GM13977 (cell line): ENCODE results near the gene IFFO2.

Source experiments
- DNase-seq: peaks from one replicate; pipeline ENCODE4 v3.0.0; 2012; ENCODE audit warnings: low spot score
- CTCF ChIP-seq: IDR thresholded peaks from 2 replicates; pipeline ENCODE4 v1.5.1; 2012; ENCODE audit warnings: mild to moderate bottlenecking, control low read depth; ENCODE audit not compliant: insufficient read depth; ENCODE audit errors: extremely low read depth, missing control alignments
- in situ Hi-C: fragments of 300-500 bp; cut with MboI; formaldehyde crosslinking; loops from one replicate; pipeline ENCODE4 v1.12.0; 2022; ENCODE audit warnings: low sequenced_read_pairs, low pct_unique_long_range_greater_than_20kb, mixed read lengths, inconsistent platforms; ENCODE audit not compliant: unreplicated experiment

IFFO2 gene

GRCh38 chr1:18953731-18954231 lies 2.7 kb downstream of the IFFO2 start:
- in situ Hi-C loops = no loop called here
- DNase-seq = no peak
- no peak for TF ChIP-seq CTCF

GRCh38 chr1:18951818-18952391 lies 4.6 kb downstream of the IFFO2 start:
- in situ Hi-C loops = no loop called here
- TF ChIP-seq CTCF = no peak
- peak; percentile 85 for DNase-seq

- DNase-seq = no peak
- in situ Hi-C loops = no loop called here
- TF ChIP-seq CTCF = no peak
Observed at GRCh38 chr1:18951416-18951815, 5.1 kb downstream of the IFFO2 start.

GRCh38 chr1:18950401-18951026 lies 6.0 kb downstream of the IFFO2 start:
- in situ Hi-C loops = no loop called here
- peak; percentile 52 for DNase-seq
- no peak for TF ChIP-seq CTCF

GRCh38 chr1:18949686-18950400 lies 6.6 kb downstream of the IFFO2 start:
- in situ Hi-C loops = no loop called here
- DNase-seq = peak; percentile 62
- TF ChIP-seq CTCF = peak; percentile 35

GRCh38 chr1:18948913-18949685 lies 7.4 kb downstream of the IFFO2 start:
- no peak for DNase-seq
- in situ Hi-C loops = no loop called here
- TF ChIP-seq CTCF = no peak
